GM12864 (cell line): ENCODE data around the gene C3orf52.

Experiments used
- DNase-seq: peaks from one replicate; pipeline ENCODE4 v3.0.0-alpha.2; 2011; ENCODE audit warnings: low read depth
- H3K4me3 ChIP-seq: 2 replicates; pipeline ENCODE4 v1.5.1; 2011; ENCODE audit warnings: mild to moderate bottlenecking, low read depth, low read length, control low read depth
- CTCF ChIP-seq: IDR thresholded peaks from 2 replicates; pipeline ENCODE4 v1.5.1; 2011; ENCODE audit warnings: low read depth, mild to moderate bottlenecking, moderate library complexity, low read length, control low read depth, inconsistent platforms; ENCODE audit errors: missing control alignments

The C3orf52 gene

GRCh38 chr3:112074006-112074405 lies 12.2 kb upstream of the C3orf52 start:
- no peak overlapping the region for H3K4me3 ChIP-seq
- no peak for DNase-seq
- no peak for TF ChIP-seq CTCF

GRCh38 chr3:112074616-112075497 lies 11.3 kb upstream of the C3orf52 start:
- no peak for DNase-seq

GRCh38 chr3:112078125-112079083 lies 7.8 kb upstream of the C3orf52 start:
- H3K4me3 ChIP-seq, result no peak overlapping the region
- no peak for TF ChIP-seq CTCF
- DNase-seq, result no peak

More at GRCh38 chr3:112074616-112075497, 11.3 kb upstream of the C3orf52 start:
- no peak overlapping the region for H3K4me3 ChIP-seq
- TF ChIP-seq CTCF, result no peak

- no peak for DNase-seq
- no peak overlapping the region for H3K4me3 ChIP-seq
- TF ChIP-seq CTCF, result no peak
These were observed 3.0 kb upstream of the C3orf52 start for GRCh38 chr3:112083239-112083638.

GRCh38 chr3:112084980-112085705 lies 1.0 kb upstream of the C3orf52 start:
- TF ChIP-seq CTCF, result no peak
- no peak for DNase-seq

GRCh38 chr3:112085735-112086075 lies 484 bp upstream of the C3orf52 start:
- no peak for TF ChIP-seq CTCF
- DNase-seq, result no peak
- H3K4me3 ChIP-seq, result peak overlapping the region; percentile 64

More at GRCh38 chr3:112084980-112085705, 1.0 kb upstream of the C3orf52 start:
- no peak overlapping the region for H3K4me3 ChIP-seq
